Ovary (tissue), 3 donors: ENCODE results near the gene ANKMY1.

Source experiments
- CTCF ChIP-seq, 3 donors: fragments of 450-650 bp in 2 of 3; fragments of 200-600 bp in 1 of 3; IDR thresholded peaks; one replicate each; pipeline versions ENCODE4 v1.5.1 to v1.8.0; 2016 to 2022; ENCODE audit warnings: antibody characterized with exemption in 3 of 3, mild to moderate bottlenecking in 1 of 3
- EP300 ChIP-seq: sonication (generic); formaldehyde crosslinking; IDR thresholded peaks from one replicate; pipeline ENCODE4 v1.6.1; 2017; ENCODE audit warnings: antibody characterized with exemption
- POLR2A ChIP-seq: fragments of 450-650 bp; IDR thresholded peaks from one replicate; pipeline ENCODE4 v1.6.1; 2017; ENCODE audit warnings: antibody characterized with exemption, mild to moderate bottlenecking, moderate library complexity
- donor health status: DM: no; HTN: no; CAD: no.

GRCh38 chr2:240601831-240602160, 44.0 kb upstream of the ANKMY1 start:
- TF ChIP-seq CTCF (IDR thresholded peaks at IDR 0.05) (no peak), POLR2A (no peak), EP300 (no peak)
